ENCODE measurements around the gene SEC24D. TPM values are rescaled to one million over a fixed set of nuclear protein-coding genes. Genes with fewer than 3 reads are reported as not detected.

SEC24D gene
- total RNA-seq, 1 donor from 2014 or later = 48.5 TPM

GRCh38 chr4:118734491-118735205 is 101.3 kb downstream of the SEC24D start:
- H3K36me3 ChIP-seq (ENCODE audit: control insufficient read depth, insufficient read depth, low read length) = no peaks in the 10 kb centered on the region
- DNase-seq (ENCODE audit: low read depth) = no peak
- H3K27me3 ChIP-seq (ENCODE audit: control insufficient read depth, insufficient read depth, low read length) = no peaks in the 10 kb centered on the region
- H3K4me3 ChIP-seq (ENCODE audit: low read depth, low read length) = no peak overlapping the region
- TF ChIP-seq CTCF (IDR thresholded peaks at IDR 0.05; ENCODE audit: insufficient read depth, low read length, poor library complexity, severe bottlenecking) = no peak

GRCh38 chr4:118732591-118733330 is 103.2 kb downstream of the SEC24D start:
- H3K36me3 ChIP-seq (ENCODE audit: control insufficient read depth, insufficient read depth, low read length) = no peaks in the 10 kb centered on the region
- H3K27me3 ChIP-seq (ENCODE audit: control insufficient read depth, insufficient read depth, low read length) = no peaks in the 10 kb centered on the region
- DNase-seq (ENCODE audit: low read depth) = no peak
- no peak for TF ChIP-seq CTCF (IDR thresholded peaks at IDR 0.05; ENCODE audit: insufficient read depth, low read length, poor library complexity, severe bottlenecking)
- H3K4me3 ChIP-seq (ENCODE audit: low read depth, low read length) = no peak overlapping the region

GRCh38 chr4:118730683-118731082 is 105.2 kb downstream of the SEC24D start:
- TF ChIP-seq CTCF (IDR thresholded peaks at IDR 0.05; ENCODE audit: insufficient read depth, low read length, poor library complexity, severe bottlenecking) = no peak
- no peaks in the 10 kb centered on the region for H3K36me3 ChIP-seq (ENCODE audit: control insufficient read depth, insufficient read depth, low read length)
- H3K4me3 ChIP-seq (ENCODE audit: low read depth, low read length) = no peak overlapping the region
- DNase-seq (ENCODE audit: low read depth) = no peak
- H3K27me3 ChIP-seq (ENCODE audit: control insufficient read depth, insufficient read depth, low read length) = no peaks in the 10 kb centered on the region

- no peak for TF ChIP-seq CTCF (IDR thresholded peaks at IDR 0.05; ENCODE audit: insufficient read depth, low read length, poor library complexity, severe bottlenecking)
- peaks cover 3% of the 10 kb centered on the region for H3K36me3 ChIP-seq (ENCODE audit: control insufficient read depth, insufficient read depth, low read length)
- no peak for DNase-seq (ENCODE audit: low read depth)
- no peak overlapping the region for H3K4me3 ChIP-seq (ENCODE audit: low read depth, low read length)
- H3K27me3 ChIP-seq (ENCODE audit: control insufficient read depth, insufficient read depth, low read length) = no peaks in the 10 kb centered on the region
Observed at GRCh38 chr4:118729287-118730286, 106.3 kb downstream of the SEC24D start.

- Histone ChIP-seq H3K36me3 (ENCODE audit: control insufficient read depth, insufficient read depth, low read length) (peaks cover 3% of the 10 kb centered on the region), H3K27me3 (ENCODE audit: control insufficient read depth, insufficient read depth, low read length) (no peaks in the 10 kb centered on the region), H3K4me3 (ENCODE audit: low read depth, low read length) (no peak overlapping the region)
- no peak for DNase-seq (ENCODE audit: low read depth)
- TF ChIP-seq CTCF (IDR thresholded peaks at IDR 0.05; ENCODE audit: insufficient read depth, low read length, poor library complexity, severe bottlenecking) = no peak
Observed at GRCh38 chr4:118727360-118727759, 108.6 kb downstream of the SEC24D start.

Data from kidney epithelial cell (primary cell).